AG04450 (cell line): ENCODE data around the gene KCNJ5. TPM values are rescaled to one million over a fixed set of nuclear protein-coding genes. Genes with fewer than 3 reads are reported as not detected.
A peak's percentile ranks its signal among the peaks of the same experiment; 100 is the strongest.

Experiments
- CTCF ChIA-PET: fragments of 300-600, 350-600 bp; formaldehyde crosslinking; extraction: SDS; loops from one replicate; lab custom pipeline; 2022; ENCODE audit warnings: antibody characterized with exemption, inconsistent platforms; lab: Charles Lee
- POLR2A ChIA-PET: fragments of 350-600 bp; formaldehyde crosslinking; extraction: SDS; loops from one replicate; lab custom pipeline; 2021; ENCODE audit warnings: antibody characterized with exemption, inconsistent platforms; lab: Yijun Ruan, JAX
- DNase-seq: peaks from one replicate; pipeline ENCODE4 v3.0.0-alpha.2; 2011; ENCODE audit warnings: low read depth, low spot score
- H3K27ac ChIP-seq: one replicate; pipeline ENCODE4 v1.5.1; 2012; ENCODE audit warnings: low read depth, low read length, control low read depth
- H3K27me3 ChIP-seq: one replicate; pipeline ENCODE4 v1.6.0; 2012; ENCODE audit warnings: low read length; ENCODE audit not compliant: control insufficient read depth, insufficient read depth
- H3K4me3 ChIP-seq: 2 replicates; pipeline ENCODE4 v1.5.1; 2011; ENCODE audit warnings: mild to moderate bottlenecking, low read depth, low read length, control low read depth
- H3K9me3 ChIP-seq: 2 replicates; pipeline ENCODE4 v1.5.1; 2012; ENCODE audit warnings: low read length; ENCODE audit not compliant: control insufficient read depth, insufficient read depth
- CTCF ChIP-seq: IDR thresholded peaks from 2 replicates; pipeline ENCODE4 v1.5.1; 2011; ENCODE audit warnings: low read depth, low read length, control low read depth, inconsistent platforms
- polyA plus RNA-seq: library from polyadenylated mRNA; depleted of rRNA; stranded (reverse); fragments of >200 nt; gene quantifications from 2 replicates; pipeline ENCODE4 v1.2.3, GENCODE V29; 2011

The KCNJ5 gene
- polyA plus RNA-seq, 1 experiment: not detected

GRCh38 chr11:128946648-128947047, 55.5 kb downstream of the KCNJ5 start:
- H3K27ac ChIP-seq: no peak overlapping the region
- H3K4me3 ChIP-seq: no peak overlapping the region
- peaks cover 4% of the 10 kb centered on the region; the same call in 1 of the 2 replicates for H3K9me3 ChIP-seq
- no peak for TF ChIP-seq CTCF
- DNase-seq: no peak
- ChIA-PET POLR2A (no interaction called here), CTCF (interaction anchor here (2.5 to 7.6 kb wide), 2 partner anchors 9 to 61 kb away, joined by 12 to 59 read pairs; no protein-coding TSS in a partner anchor)
- peaks cover 10% of the 10 kb centered on the region for H3K27me3 ChIP-seq

- DNase-seq: no peak
- CTCF ChIA-PET: interaction anchor here (1.7 to 7.6 kb wide), 3 partner anchors 8 to 63 kb away, joined by 3 to 59 read pairs (median 12); no protein-coding TSS in a partner anchor
- no peak for TF ChIP-seq CTCF
- H3K4me3 ChIP-seq: no peak overlapping the region
- peaks cover 3% of the 10 kb centered on the region; the same call in 1 of the 2 replicates for H3K9me3 ChIP-seq
- POLR2A ChIA-PET: no interaction called here
- peaks cover 5% of the 10 kb centered on the region for H3K27me3 ChIP-seq
- no peak overlapping the region for H3K27ac ChIP-seq
These were observed 56.6 kb downstream of the KCNJ5 start for GRCh38 chr11:128947773-128948172.

- no peaks in the 10 kb centered on the region for H3K9me3 ChIP-seq
- H3K4me3 ChIP-seq: no peak overlapping the region
- no peak for DNase-seq
- peak; percentile 30; the same call in 1 of the 2 replicates for TF ChIP-seq CTCF
- ChIA-PET POLR2A (no interaction called here), CTCF (interaction anchor here (0.9 to 7.6 kb wide), 4 partner anchors 7 to 63 kb away, joined by 3 to 59 read pairs (median 8); no protein-coding TSS in a partner anchor)
- H3K27me3 ChIP-seq: peaks cover 2% of the 10 kb centered on the region
- no peak overlapping the region for H3K27ac ChIP-seq
These were observed 57.4 kb downstream of the KCNJ5 start for GRCh38 chr11:128948583-128948982.

GRCh38 chr11:128949791-128950454, 58.8 kb downstream of the KCNJ5 start:
- DNase-seq: no peak
- no peak for TF ChIP-seq CTCF
- ChIA-PET CTCF (interaction anchor here (0.6 to 7.6 kb wide), 2 partner anchors 65 to 375 kb away, joined by 6 to 59 read pairs; no protein-coding TSS in a partner anchor), POLR2A (no interaction called here)
- Histone ChIP-seq H3K4me3 (no peak overlapping the region), H3K27me3 (peaks cover 4% of the 10 kb centered on the region), H3K27ac (no peak overlapping the region), H3K9me3 (no peaks in the 10 kb centered on the region)

- POLR2A ChIA-PET: no interaction called here
- no peak for TF ChIP-seq CTCF
- H3K27me3 ChIP-seq: peaks cover 5% of the 10 kb centered on the region
- no peak overlapping the region for H3K27ac ChIP-seq
- H3K9me3 ChIP-seq: no peaks in the 10 kb centered on the region
- H3K4me3 ChIP-seq: no peak overlapping the region
- CTCF ChIA-PET: interaction anchor here (2.0 kb wide), 1 partner anchor 795 kb away, joined by 6 read pairs; no protein-coding TSS in a partner anchor
- no peak for DNase-seq
These were observed 62.0 kb downstream of the KCNJ5 start for GRCh38 chr11:128953151-128953550.
